Measurements from ENCODE around the gene COPRS.
"Not testable (repeated sequence)": the region's sequence is repeated elsewhere in the genome, so short reads cannot be mapped to it uniquely, and the experiment has no call there.

COPRS gene

GRCh38 chr17:31845291-31845690 lies 13.8 kb downstream of the COPRS start:
- DNase-seq (ENCODE audit: low read depth, low spot score), result no peak

- no peak for DNase-seq (ENCODE audit: low read depth, low spot score)
These were observed 15.8 kb downstream of the COPRS start for GRCh38 chr17:31843070-31843745.

GRCh38 chr17:31842195-31843069 lies 16.6 kb downstream of the COPRS start:
- no peak for DNase-seq (ENCODE audit: low read depth, low spot score)

DNA sequence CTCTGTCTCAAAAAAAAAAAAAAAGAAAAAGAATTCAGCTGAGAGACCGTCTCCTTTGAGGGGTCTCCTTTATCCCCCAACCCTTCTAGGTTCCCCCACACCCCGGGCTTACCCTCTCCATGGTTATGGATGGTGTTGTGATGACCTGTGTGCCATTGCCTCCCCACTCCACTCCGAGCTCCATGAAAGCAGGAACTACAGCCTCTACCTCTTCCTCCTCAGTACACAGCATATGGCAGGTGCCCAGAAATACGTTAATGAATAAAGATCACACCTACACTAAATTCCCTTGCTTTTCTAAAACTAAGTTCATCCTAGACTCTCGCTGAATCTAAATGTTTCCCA lies 17.2 kb downstream of the COPRS start:
- DNase-seq (ENCODE audit: low read depth, low spot score), result no peak

DNA sequence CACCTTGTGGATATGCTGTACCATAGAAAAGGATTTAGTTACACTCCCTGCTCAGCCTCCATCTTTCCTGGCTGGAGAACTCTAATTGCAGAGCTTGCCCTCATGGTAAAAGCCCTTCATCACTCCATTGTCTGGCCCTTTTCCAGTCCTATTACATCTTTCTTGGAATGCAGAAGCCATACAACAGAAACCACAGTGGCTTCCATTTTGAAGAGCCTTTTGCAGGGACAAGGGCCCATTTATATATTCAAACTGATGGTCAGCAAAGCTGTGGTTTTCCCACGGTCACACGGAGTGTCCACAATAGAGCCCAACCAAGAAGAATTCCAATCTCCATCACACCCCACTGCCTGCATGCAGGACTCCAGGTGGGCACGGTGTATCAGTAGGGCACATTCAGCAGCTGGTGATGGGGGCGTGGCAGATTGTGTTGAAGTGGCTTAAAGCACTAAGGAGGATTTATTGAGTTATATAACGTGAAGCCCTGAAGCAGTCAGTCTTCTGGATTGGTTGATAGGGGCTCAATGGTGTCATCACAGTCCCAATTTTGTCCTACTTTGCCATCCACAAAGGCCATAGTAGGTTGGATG lies 20.3 kb downstream of the COPRS start:
- no peak for DNase-seq (ENCODE audit: low read depth, low spot score)

DNA sequence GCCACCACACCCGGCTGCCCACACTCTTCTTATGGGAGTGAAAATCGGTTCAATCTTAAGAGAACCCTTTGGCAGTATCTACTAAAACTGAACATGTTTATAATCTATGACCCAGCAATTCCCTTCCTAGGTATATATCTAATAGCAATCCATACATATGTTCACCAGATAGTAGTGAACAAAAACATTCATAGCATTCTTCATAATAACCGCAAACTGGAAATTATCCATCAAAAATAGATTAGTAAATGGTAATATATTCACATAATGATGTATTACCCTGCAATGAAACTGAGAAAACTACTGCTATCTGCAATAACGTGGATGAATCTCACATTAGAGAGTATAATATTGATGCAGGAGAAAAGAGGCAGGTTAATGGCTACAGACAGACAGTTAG lies 23.1 kb downstream of the COPRS start:
- DNase-seq (ENCODE audit: low read depth, low spot score), result no peak

GRCh38 chr17:31834448-31834847 lies 24.6 kb downstream of the COPRS start:
- no peak for DNase-seq (ENCODE audit: low read depth, low spot score)

DNA sequence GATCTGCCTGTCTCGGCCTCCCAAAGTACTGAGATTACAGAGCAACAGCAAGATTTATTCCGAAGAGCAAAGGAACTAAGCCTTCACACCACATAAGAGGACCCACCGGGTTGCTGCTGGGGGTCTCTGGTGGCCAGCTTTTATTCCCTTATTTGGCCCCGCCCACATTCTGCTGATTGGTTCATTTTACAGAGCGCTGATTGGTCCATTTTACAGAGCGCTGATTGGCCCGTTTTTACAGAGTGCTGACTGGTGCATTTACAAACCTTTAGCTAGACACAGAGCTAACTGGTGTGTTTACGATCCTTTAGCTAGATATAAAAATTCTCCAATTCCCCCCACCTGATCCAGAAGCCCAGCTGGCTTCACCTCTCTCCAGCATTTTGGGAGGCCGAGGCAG lies 26.3 kb downstream of the COPRS start:
- no peak for DNase-seq (ENCODE audit: low read depth, low spot score)

GRCh38 chr17:31830971-31831858 lies 27.8 kb downstream of the COPRS start:
- DNase-seq (ENCODE audit: low read depth, low spot score), result no peak

GRCh38 chr17:31829649-31830048 lies 29.4 kb downstream of the COPRS start:
- DNase-seq (ENCODE audit: low read depth, low spot score), result no peak

DNA sequence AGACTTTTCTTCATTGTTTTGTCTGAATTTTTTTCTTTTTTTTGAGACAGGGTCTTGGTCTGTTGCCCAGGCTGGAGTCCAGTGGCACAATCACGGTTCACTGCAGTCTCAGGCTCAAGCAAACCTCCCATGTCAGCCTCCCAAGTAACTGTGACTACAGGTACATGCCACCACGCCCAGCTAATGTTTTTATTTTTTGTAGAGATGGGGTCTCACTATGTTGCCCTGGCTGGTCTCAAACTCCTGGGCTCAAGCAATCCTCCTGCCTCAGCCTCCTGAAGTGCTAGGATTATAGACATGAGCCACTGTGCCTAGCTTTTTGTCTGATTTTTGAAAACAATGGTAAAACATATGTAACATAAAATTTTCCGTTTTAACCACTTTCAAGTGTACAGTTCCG lies 30.1 kb downstream of the COPRS start:
- not testable (repeated sequence) for DNase-seq (ENCODE audit: low read depth, low spot score)

DNA sequence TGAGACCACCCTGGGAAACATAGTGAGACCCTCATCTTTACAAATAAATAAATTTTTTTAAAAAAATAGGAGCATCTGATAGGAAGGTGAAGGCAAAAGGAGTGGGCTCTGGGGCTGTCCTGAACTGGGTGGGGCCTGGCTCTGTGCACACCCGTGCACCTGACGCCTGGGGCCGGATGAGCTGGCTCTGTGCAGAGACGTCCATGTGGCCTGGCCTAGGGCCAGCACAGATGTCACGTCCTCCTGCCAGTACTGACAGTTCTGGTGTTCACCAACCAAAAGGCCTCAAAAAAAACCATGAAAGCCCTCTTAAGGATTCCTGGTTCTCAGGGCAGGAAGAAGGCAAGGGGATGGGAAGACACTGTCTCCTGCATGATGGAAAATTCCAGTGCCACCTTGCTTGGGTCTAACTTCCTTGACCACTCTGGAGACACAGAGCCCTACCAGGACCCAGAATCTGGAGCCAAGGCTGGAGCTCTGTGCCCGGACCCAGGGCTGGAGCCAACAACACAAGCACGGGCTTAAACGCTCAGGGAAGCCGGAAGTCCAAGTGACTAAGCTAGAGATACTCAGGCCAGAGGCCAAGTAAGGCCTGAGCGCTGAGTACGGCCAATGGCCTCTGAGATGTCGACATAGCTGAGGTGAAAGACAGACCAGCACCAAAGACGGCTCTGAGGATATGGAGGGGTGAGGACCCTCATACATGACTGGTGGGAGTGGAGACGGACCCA lies 32.9 kb downstream of the COPRS start:
- DNase-seq (ENCODE audit: low read depth, low spot score), result no peak

DNA sequence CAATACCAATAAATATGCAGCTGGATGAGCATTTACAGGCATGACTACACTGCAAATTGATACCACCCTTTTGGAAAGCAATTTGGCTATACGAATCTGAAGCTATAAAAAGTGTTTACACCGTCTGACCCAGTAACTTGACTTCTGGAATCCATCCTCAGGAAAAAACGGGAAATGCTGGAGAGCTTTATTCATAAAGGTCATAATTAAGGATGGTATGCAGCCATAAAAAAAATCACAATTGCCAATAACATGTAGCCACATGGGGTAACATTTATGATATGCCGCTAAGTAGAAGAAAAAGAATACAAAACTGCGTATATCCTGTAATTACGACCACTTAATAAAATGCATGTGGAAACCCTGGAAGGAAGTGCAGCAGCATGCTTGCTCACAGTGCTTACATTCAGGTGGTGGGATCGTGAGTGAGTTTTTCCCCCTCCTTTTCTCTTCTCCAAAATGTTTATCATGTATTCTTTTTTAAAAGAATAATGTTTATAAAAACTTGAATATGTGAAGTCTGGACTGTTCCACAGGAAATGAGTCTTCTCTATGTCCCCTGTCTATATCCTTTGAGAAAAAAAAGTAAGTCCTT lies 34.2 kb downstream of the COPRS start:
- DNase-seq (ENCODE audit: low read depth, low spot score), result no peak

GRCh38 chr17:31823014-31823413 lies 36.0 kb downstream of the COPRS start:
- no peak for DNase-seq (ENCODE audit: low read depth, low spot score)

DNA sequence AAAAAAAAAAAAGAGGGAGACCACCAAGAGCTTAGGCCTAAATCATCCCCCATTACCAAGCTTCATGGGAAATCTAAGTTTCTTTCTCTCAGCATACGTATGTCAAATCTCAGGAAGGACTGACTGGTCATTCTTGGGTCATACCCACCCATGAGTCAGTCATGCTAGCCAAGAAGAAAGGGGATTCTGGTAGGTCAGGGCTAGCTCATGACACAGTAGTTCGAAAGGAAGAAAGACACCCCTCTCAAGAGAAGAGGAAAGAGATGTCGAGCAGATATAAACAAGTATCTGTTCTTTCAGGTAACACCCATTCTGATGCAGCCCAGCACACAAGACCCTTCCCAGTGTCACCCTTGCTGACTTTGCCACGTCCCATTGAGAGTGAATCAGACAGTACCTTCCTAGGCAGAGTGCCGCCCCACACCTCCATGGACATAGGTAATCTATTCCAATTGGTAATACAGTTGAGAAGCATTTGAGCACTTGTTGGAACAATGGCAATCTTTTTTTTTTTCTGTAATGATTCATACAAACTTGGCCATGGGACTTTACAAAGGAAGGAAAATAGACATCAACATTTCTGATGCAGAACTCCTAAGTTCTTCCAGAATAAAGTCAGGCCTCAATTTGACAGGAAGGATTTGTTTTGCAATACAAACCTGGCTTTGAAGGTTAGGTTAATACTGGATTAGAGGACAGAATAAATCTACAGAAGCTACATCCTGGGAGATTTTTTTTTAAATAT lies 38.2 kb downstream of the COPRS start:
- no peak for DNase-seq (ENCODE audit: low read depth, low spot score)

GRCh38 chr17:31819578-31819977 lies 39.5 kb downstream of the COPRS start:
- no peak for DNase-seq (ENCODE audit: low read depth, low spot score)

DNA sequence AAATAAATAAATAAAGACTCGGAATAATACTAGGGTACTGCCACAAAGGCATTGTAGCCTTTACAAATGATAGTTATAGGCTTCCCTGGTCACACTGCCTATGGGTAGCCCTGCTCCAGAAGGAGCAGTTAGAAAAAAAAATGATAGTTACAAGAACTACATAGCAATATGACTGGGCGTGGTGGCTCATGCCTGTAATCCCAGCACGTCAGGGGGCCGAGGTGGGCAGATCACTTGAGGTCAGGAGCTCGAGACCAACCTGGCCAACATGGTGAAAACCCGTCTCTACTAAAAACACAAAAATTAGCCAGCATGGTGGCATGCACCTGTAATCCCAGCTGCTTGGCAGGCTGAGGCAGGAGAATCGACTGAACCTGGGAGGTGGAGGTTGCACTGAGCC lies 40.2 kb downstream of the COPRS start:
- not testable (repeated sequence) for DNase-seq (ENCODE audit: low read depth, low spot score)

GRCh38 chr17:31815212-31815730 lies 43.8 kb downstream of the COPRS start:
- no peak for DNase-seq (ENCODE audit: low read depth, low spot score)

GRCh38 chr17:31811101-31811500 lies 47.9 kb downstream of the COPRS start:
- DNase-seq (ENCODE audit: low read depth, low spot score), result no peak

- not testable (repeated sequence) for DNase-seq (ENCODE audit: low read depth, low spot score)
These were observed 49.2 kb downstream of the COPRS start for GRCh38 chr17:31809876-31810275.

Measured in smooth muscle cell of the brain vasculature (primary cell).